Right lobe of liver (tissue), 6 donors: ENCODE data around the gene ENTPD8. TPM values are rescaled to one million over a fixed set of nuclear protein-coding genes. Genes with fewer than 3 reads are reported as not detected.
"Not testable (repeated sequence)": the region's sequence is repeated elsewhere in the genome, so short reads cannot be mapped to it uniquely, and the experiment has no call there.

Experiments
- ATAC-seq, 4 donors: fragments of 200-7000 bp; cut with Tn5 transposase; one replicate each; pipeline ENCODE4 v1.9.1; 2020; ENCODE audit warnings: mild to moderate bottlenecking in 4 of 4, moderate library complexity in 4 of 4
- DNase-seq, 3 donors: peaks; one replicate each; pipeline ENCODE4 v3.0.0-alpha.2; 2020
- H3K27ac ChIP-seq, 3 donors: fragments of 200-600 bp; one replicate each; pipeline ENCODE4 v1.8.0; 2022
- H3K27me3 ChIP-seq, 2 donors: fragments of 200-600 bp; one replicate each; pipeline ENCODE4 v1.8.0; 2022
- H3K36me3 ChIP-seq, 4 donors: fragments of 200-600 bp; sonication (generic) in 1 of 4; one replicate each; pipeline versions ENCODE4 v1.5.1 to v1.8.0; 2017 to 2022; ENCODE audit warnings: control low read depth in 1 of 4
- H3K4me1 ChIP-seq, 4 donors: fragments of 200-600 bp; sonication (generic) in 1 of 4; one replicate each; pipeline versions ENCODE4 v1.5.1 to v1.8.0; 2017 to 2022; ENCODE audit warnings: control low read depth in 1 of 4
- H3K4me3 ChIP-seq, 3 donors: fragments of 200-600 bp; one replicate each; pipeline ENCODE4 v1.8.0; 2022
- H3K9me3 ChIP-seq, 4 donors: fragments of 200-600 bp; sonication (generic) in 1 of 4; one replicate each; pipeline versions ENCODE4 v1.5.1 to v1.8.0; 2017 to 2022; ENCODE audit warnings: control low read depth in 1 of 4
- CTCF ChIP-seq, 4 donors: fragments of 200-600 bp in 3 of 4; fragments of 450-650 bp in 1 of 4; IDR thresholded peaks; one replicate each; pipeline versions ENCODE4 v1.5.1 to v1.8.0; 2016 to 2022; ENCODE audit warnings: antibody characterized with exemption in 4 of 4, mild to moderate bottlenecking in 2 of 4
- POLR2A ChIP-seq: fragments of 450-650 bp; IDR thresholded peaks from one replicate; pipeline ENCODE4 v1.6.1; 2017; ENCODE audit warnings: antibody characterized with exemption, mild to moderate bottlenecking
- WGBS: methylation state at CpG from one replicate; pipeline ENCODE4 v1.1.6; 2018; ENCODE audit warnings: low coverage, low lambda C conversion rate; ENCODE audit not compliant: insufficient coverage; ENCODE audit errors: missing lambda C conversion rate; 5-methylcytosine and 5-hydroxymethylcytosine counted together
- intact Hi-C, 2 donors: fragments of 100-400 bp; cut with DNase I; formaldehyde crosslinking; loops; one replicate each; pipeline versions ENCODE4 v1.11.2 to v1.14.1; 2022
- total RNA-seq, 6 experiments: library from RNA; depleted of rRNA in 2 of 6; stranded (reverse); fragments of >200 nt in 2 of 6; fragmentation: NEBNext Ultra II Directional in 3 of 6; extraction: Animal tissue kit (Norgen Biotek cat#: 25700) in 3 of 6; gene quantifications; one replicate each; pipeline versions ENCODE4 v1.1.0 to v1.2.4, GENCODE V29; 2016 to 2023
- donor health status: DM: no; HTN: yes; CAD: no.
- donor health status: DM: no; HTN: no; CAD: no.
- donor health status: DM: no; HTN: no; CAD: no.
- donor health status: DM: no; HTN: yes; CAD: no.
- donor health status: DM: no; HTN: yes; CAD: no.

ENTPD8 gene
- total RNA-seq, 6 experiments from 2014 or later: 3.3 to 11.5 (median 7.5) TPM

GRCh38 chr9:137467161-137467581, 26.0 kb upstream of the ENTPD8 start:
- Histone ChIP-seq H3K36me3 (no peaks in the 10 kb centered on the region), H3K9me3 (no peaks in the 10 kb centered on the region), H3K4me1 (no peaks in the 10 kb centered on the region), H3K27me3 (no peaks in the 10 kb centered on the region), H3K27ac (no peak overlapping the region), H3K4me3 (no peak overlapping the region)
- DNase-seq (no peak), ATAC-seq (no peak)
- intact Hi-C loops: no loop called here
- no CpG with 5 or more reads among the region's 16 CpGs for WGBS
- TF ChIP-seq CTCF (IDR thresholded peaks at IDR 0.05) (no peak), POLR2A (no peak)

GRCh38 chr9:137466389-137467085, 25.4 kb upstream of the ENTPD8 start:
- H3K36me3 ChIP-seq, DNase-seq, H3K27me3 ChIP-seq, intact Hi-C loops, H3K4me1 ChIP-seq, H3K27ac ChIP-seq, H3K9me3 ChIP-seq, H3K4me3 ChIP-seq, ATAC-seq: not testable (repeated sequence)
- 88% methylated on average over 28 of the region's 35 CpGs for WGBS

- ATAC-seq (no peak), DNase-seq (no peak)
- WGBS: 90% methylated on average over 11 of the region's 23 CpGs
- H3K27ac ChIP-seq: no peak overlapping the region
- H3K36me3 ChIP-seq: no peaks in the 10 kb centered on the region
- no peaks in the 10 kb centered on the region for H3K9me3 ChIP-seq
- H3K4me3 ChIP-seq: no peak overlapping the region
- intact Hi-C loops: no loop called here
- no peak for TF ChIP-seq CTCF (IDR thresholded peaks at IDR 0.05)
- TF ChIP-seq POLR2A: no peak
- H3K4me1 ChIP-seq: no peaks in the 10 kb centered on the region
- H3K27me3 ChIP-seq: no peaks in the 10 kb centered on the region
Observed at GRCh38 chr9:137465720-137466388, 24.7 kb upstream of the ENTPD8 start.

GRCh38 chr9:137465000-137465719, 24.0 kb upstream of the ENTPD8 start:
- ATAC-seq (no peak), DNase-seq (peak in 1 of 3 donors; percentile 8)
- Histone ChIP-seq H3K27ac (no peak overlapping the region), H3K4me3 (no peak overlapping the region), H3K27me3 (no peaks in the 10 kb centered on the region), H3K4me1 (no peaks in the 10 kb centered on the region), H3K9me3 (no peaks in the 10 kb centered on the region), H3K36me3 (no peaks in the 10 kb centered on the region)
- intact Hi-C loops: no loop called here
- WGBS: no CpG with 5 or more reads among the region's 23 CpGs
- TF ChIP-seq CTCF (IDR thresholded peaks at IDR 0.05): no peak
- no peak for TF ChIP-seq POLR2A
